Heart right ventricle (tissue), 16 donors: Measurements from ENCODE around the gene KCNQ1. TPM values are rescaled to one million over a fixed set of nuclear protein-coding genes. Genes with fewer than 3 reads are reported as not detected.

ENCODE experiments used
- ATAC-seq, 8 donors: fragments of 200-7000 bp; cut with Tn5 transposase; one replicate each; pipeline ENCODE4 v1.9.1; 2020; ENCODE audit warnings: mild to moderate bottlenecking in 8 of 8, moderate library complexity in 8 of 8, moderate number of reproducible peaks in 1 of 8
- DNase-seq, 2 donors: peaks; one replicate each; pipeline ENCODE4 v3.0.0-alpha.2; 2020
- H3K27ac ChIP-seq, 10 donors: fragments of 200-600 bp; sonication (generic) in 2 of 10; one replicate each; pipeline versions ENCODE4 v1.5.0 to v1.8.0; 2020 to 2022; ENCODE audit warnings: mild to moderate bottlenecking in 3 of 10
- H3K27me3 ChIP-seq, 7 donors: fragments of 200-600 bp; one replicate each; pipeline ENCODE4 v1.8.0; 2021 to 2022; ENCODE audit warnings: mild to moderate bottlenecking in 2 of 7
- H3K36me3 ChIP-seq, 9 donors: fragments of 200-600 bp; sonication (generic) in 1 of 9; one replicate each; pipeline versions ENCODE4 v1.5.0 to v1.8.0; 2020 to 2022; ENCODE audit warnings: mild to moderate bottlenecking in 2 of 9
- H3K4me1 ChIP-seq, 9 donors: fragments of 200-600 bp; sonication (generic) in 1 of 9; one replicate each; pipeline versions ENCODE4 v1.5.0 to v1.8.0; 2020 to 2022; ENCODE audit warnings: mild to moderate bottlenecking in 4 of 9
- H3K4me3 ChIP-seq, 10 donors: fragments of 200-600 bp; sonication (generic) in 2 of 10; one replicate each; pipeline versions ENCODE4 v1.5.0 to v1.8.0; 2020 to 2022; ENCODE audit warnings: mild to moderate bottlenecking in 7 of 10, moderate library complexity in 2 of 10
- H3K9me3 ChIP-seq, 11 donors: fragments of 200-600 bp in 10 of 11; sonication (generic) in 2 of 11; one replicate each; pipeline versions ENCODE4 v1.5.0 to v1.8.0; 2013 to 2022; ENCODE audit warnings: mild to moderate bottlenecking in 2 of 11, control low read depth in 1 of 11, moderate library complexity in 1 of 11
- WGBS, 2 donors: extraction: QIAGEN DNeasy Blood & Tissue Kit; methylation state at CpG; one replicate each; pipeline ENCODE4 v1.1.7; 2013; ENCODE audit warnings: inconsistent platforms in 1 of 2; 5-methylcytosine and 5-hydroxymethylcytosine counted together
- intact Hi-C, 10 donors: fragments of 100-400 bp; cut with DNase I; formaldehyde crosslinking; loops; one replicate each; pipeline versions ENCODE4 v1.11.1 to v1.14.2; 2022
- polyA plus RNA-seq, 2 donors: library from polyadenylated mRNA; stranded (reverse); fragments of 200-250 nt; gene quantifications; one replicate each; pipeline ENCODE4 v1.2.3, GENCODE V29; 2013
- total RNA-seq, 10 donors: library from RNA; stranded (reverse); fragmentation: NEBNext Ultra II Directional in 3 of 10; extraction: Animal tissue kit (Norgen Biotek cat#: 25700) in 3 of 10; gene quantifications; one replicate each; pipeline versions ENCODE4 v1.2.1 to v1.2.4, GENCODE V29; 2021 to 2023
- TF ChIP-seq, protein P1 (sequence below), 9 donors: fragments of 200-600 bp; sonication (generic) in 2 of 9; IDR thresholded peaks; one replicate each; pipeline versions ENCODE4 v1.5.0 to v1.8.0; 2021 to 2022; ENCODE audit warnings: antibody characterized with exemption in 9 of 9, mild to moderate bottlenecking in 5 of 9, moderate library complexity in 1 of 9
- donor health status: Arrhythmogenic right ventricular cardiomyopathy.
- donor health status: ischemic (EF 13 %, LVEDD 7.1; RV severe dilation, severe dysfunction).
- donor health status: healthy with polysubstance abuse.
- donor health status: DM: no; HTN: yes; CAD: no.
- donor health status: DM: no; HTN: no; CAD: no.
- donor health status: ischemic (EF 25% LVEDD 6.9; RV normal size, moderate dysfunction).
- donor health status: ischemic (EF 25% LVEDD 5.7; RV mildly dilated, moderate dysfunction).
- donor health status: healthy.
- donor health status: DM: yes; HTN: yes; CAD: no.
- donor health status: Ischemic cardiomyopathy.
- donor health status: ischemic (EF 35%, LVEDD 5.7; RV mildly dilated, moderate dysfunction).
- donor health status: nonischemic (EF 11% LVEDD 7.7; RV severe dilation, severe dysfunction).
- donor health status: DM: yes; HTN: yes; CAD: no.
- donor health status: PGD.
- donor health status: ischemic (EF 29% LVEDD 5.4; RV normal size, mild dysfunction).
- donor health status: nonischemic (EF 23%, LVEDD 6.1; RV moderate dilation, normal function).

The KCNQ1 gene
- total and polyA plus RNA-seq, 12 donors: 19.9 to 48.2 (median 33.7) TPM

DNA sequence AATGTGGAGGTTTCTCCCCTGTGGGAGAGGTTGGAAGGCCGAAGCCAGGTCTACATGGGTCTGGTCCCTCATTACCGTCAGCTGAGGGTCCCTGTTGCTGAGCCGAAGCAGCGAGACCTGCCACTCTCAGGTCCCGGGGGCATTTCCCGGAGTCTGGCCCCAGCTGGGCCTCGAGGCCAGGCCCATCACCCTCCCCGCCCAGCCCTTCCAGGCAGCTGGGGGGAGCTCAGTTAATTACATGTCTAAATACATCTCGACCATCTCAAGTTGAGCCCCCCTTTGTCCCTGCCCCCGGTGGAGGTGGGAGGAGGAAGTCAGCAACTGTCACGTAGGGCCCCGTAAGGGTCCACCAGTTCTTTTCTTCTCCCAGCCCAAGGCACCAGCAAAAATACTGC, 437.2 kb downstream of the KCNQ1 start:
- peaks cover 0 to 33% (median 0%) of the 10 kb centered on the region in 7 donors for H3K27me3 ChIP-seq
- intact Hi-C loops: loop anchor here in 8 of 10 donors (2.0 to 10.0 kb wide), 8 partner anchors 45 to 687 kb away; partner anchors contain the start of genes KCNQ1OT1 (in 4 of the 8), C11orf21 (in 1 of the 8) and TSPAN32 (in 1 of the 8)
- H3K27ac ChIP-seq: peak overlapping the region in 4 of 10 donors; percentile 22 to 67 (median 36)
- H3K9me3 ChIP-seq: peaks cover 0 to 5% (median 0%) of the 10 kb centered on the region in 11 donors
- no peaks in the 10 kb centered on the region for H3K36me3 ChIP-seq
- TF ChIP-seq, protein P1, sequence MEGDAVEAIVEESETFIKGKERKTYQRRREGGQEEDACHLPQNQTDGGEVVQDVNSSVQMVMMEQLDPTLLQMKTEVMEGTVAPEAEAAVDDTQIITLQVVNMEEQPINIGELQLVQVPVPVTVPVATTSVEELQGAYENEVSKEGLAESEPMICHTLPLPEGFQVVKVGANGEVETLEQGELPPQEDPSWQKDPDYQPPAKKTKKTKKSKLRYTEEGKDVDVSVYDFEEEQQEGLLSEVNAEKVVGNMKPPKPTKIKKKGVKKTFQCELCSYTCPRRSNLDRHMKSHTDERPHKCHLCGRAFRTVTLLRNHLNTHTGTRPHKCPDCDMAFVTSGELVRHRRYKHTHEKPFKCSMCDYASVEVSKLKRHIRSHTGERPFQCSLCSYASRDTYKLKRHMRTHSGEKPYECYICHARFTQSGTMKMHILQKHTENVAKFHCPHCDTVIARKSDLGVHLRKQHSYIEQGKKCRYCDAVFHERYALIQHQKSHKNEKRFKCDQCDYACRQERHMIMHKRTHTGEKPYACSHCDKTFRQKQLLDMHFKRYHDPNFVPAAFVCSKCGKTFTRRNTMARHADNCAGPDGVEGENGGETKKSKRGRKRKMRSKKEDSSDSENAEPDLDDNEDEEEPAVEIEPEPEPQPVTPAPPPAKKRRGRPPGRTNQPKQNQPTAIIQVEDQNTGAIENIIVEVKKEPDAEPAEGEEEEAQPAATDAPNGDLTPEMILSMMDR (IDR thresholded peaks at IDR 0.05): no peak
- 47 to 55% methylated on average over 12 of the region's 12 CpGs for WGBS, 2 donors
- peaks cover 5 to 39% (median 25%) of the 10 kb centered on the region in 9 donors for H3K4me1 ChIP-seq
- peak overlapping the region in 3 of 10 donors; percentile 63 to 84 (median 71) for H3K4me3 ChIP-seq
- DNase-seq (no peak), ATAC-seq (no peak)

DNA sequence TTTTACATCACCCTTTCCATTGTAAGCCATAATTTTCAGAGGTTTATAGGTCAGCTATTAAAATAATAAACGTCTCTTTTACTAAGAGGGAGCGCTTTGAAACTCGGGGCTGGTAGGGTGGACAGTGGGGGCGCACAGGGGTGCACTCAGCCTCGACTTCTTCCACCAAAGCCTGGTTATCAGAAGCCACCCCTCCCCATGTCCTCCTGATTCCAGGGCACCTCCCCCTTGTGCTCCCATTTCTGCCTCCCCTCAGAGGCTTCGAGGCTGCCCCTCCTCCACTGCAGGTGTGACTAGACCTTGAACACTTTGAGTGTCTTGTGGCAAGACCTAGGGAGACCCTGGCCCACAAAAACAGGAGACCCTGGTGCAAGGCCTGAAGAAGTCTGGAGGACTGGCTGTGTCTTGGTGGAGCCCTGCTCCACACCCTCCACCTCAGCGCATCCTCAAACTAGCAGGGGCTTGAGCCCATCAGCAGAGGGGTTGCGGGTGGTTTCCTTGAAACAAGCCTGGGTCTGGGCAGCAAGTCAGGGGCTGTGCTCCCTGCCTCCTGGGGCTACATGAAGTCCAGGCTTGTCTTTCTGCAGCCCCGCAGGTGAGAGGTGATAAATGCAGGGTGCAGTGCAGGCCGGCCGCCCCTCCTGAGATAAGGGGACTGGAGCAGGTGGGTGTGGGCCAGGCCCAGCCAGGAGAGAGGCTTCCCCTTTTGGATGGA, 437.7 kb downstream of the KCNQ1 start:
- peak overlapping the region in 6 of 10 donors; percentile 4 to 85 (median 54) for H3K27ac ChIP-seq
- H3K9me3 ChIP-seq: peaks cover 0 to 3% (median 0%) of the 10 kb centered on the region in 11 donors
- ATAC-seq (no peak), DNase-seq (no peak)
- WGBS, 2 donors: 69 to 79% methylated on average over 11 of the region's 11 CpGs
- H3K36me3 ChIP-seq: no peaks in the 10 kb centered on the region
- peak overlapping the region in 9 of 10 donors; percentile 63 to 85 (median 73) for H3K4me3 ChIP-seq
- H3K27me3 ChIP-seq: peaks cover 0 to 34% (median 0%) of the 10 kb centered on the region in 7 donors
- H3K4me1 ChIP-seq: peaks cover 5 to 42% (median 25%) of the 10 kb centered on the region in 9 donors
- TF ChIP-seq, protein P1 (IDR thresholded peaks at IDR 0.05): no peak
- intact Hi-C loops: loop anchor here in 8 of 10 donors (2.0 to 10.0 kb wide), 8 partner anchors 45 to 688 kb away; partner anchors contain the start of genes KCNQ1OT1 (in 4 of the 8), C11orf21 (in 1 of the 8) and TSPAN32 (in 1 of the 8)

DNA sequence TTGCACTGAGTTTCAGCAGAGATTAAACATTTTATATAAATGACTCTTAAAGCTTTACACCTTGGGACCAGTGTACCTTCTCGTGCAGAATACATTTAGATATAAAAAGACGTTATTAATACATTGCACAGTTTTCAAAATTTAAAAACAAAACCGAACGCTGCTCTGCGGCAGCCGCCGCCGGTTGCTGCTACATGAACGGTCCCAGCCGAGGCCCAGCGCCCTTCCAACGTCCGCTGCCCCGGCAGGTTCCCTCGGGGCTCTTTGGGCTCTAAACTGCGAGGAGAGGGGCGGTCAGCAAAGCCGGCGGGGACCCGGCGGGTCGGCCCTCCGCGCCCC, 438.8 kb downstream of the KCNQ1 start:
- peak overlapping the region; percentile 63 to 85 (median 72) for H3K4me3 ChIP-seq
- TF ChIP-seq, protein P1 (IDR thresholded peaks at IDR 0.05): no peak
- peaks cover 5 to 50% (median 34%) of the 10 kb centered on the region in 9 donors for H3K4me1 ChIP-seq
- H3K36me3 ChIP-seq: no peaks in the 10 kb centered on the region
- no peak for DNase-seq
- ATAC-seq: no peak
- H3K27ac ChIP-seq: peak overlapping the region; percentile 80 to 94 (median 86)
- peaks cover 0 to 3% (median 0%) of the 10 kb centered on the region in 11 donors for H3K9me3 ChIP-seq
- peaks cover 0 to 34% (median 0%) of the 10 kb centered on the region in 7 donors for H3K27me3 ChIP-seq
- 4 to 5% methylated on average over 24 of the region's 24 CpGs for WGBS, 2 donors
- intact Hi-C loops: loop anchor here in 8 of 10 donors (2.0 to 10.0 kb wide), 8 partner anchors 46 to 689 kb away; partner anchors contain the start of genes KCNQ1OT1 (in 4 of the 8), C11orf21 (in 1 of the 8) and TSPAN32 (in 1 of the 8)
